Smooth muscle cell (in vitro differentiated cells): Measurements from ENCODE around the gene MYRIP. TPM values are rescaled to one million over a fixed set of nuclear protein-coding genes. Genes with fewer than 3 reads are reported as not detected.

ENCODE experiments used
- DNase-seq: peaks from one replicate; lab custom pipeline; 2025; ENCODE audit not compliant: unreplicated experiment; lab: John Stamatoyannopoulos, UW
- H2AFZ ChIP-seq: fragments of 200-600 bp; sonication (generic); 2 replicates; pipeline ENCODE4 v1.6.0; 2016; ENCODE audit warnings: antibody characterized with exemption, low read depth, mild to moderate bottlenecking
- H3F3A ChIP-seq: fragments of 200-600 bp; sonication (generic); 2 replicates; pipeline ENCODE4 v1.6.0; 2017; ENCODE audit warnings: antibody characterized with exemption, low read depth
- H3K27ac ChIP-seq: fragments of 200-600 bp; sonication (generic); 2 replicates; pipeline ENCODE4 v1.5.1; 2016; ENCODE audit warnings: low read depth, mild to moderate bottlenecking
- H3K27me3 ChIP-seq: fragments of 200-600 bp; sonication (generic); 2 replicates; pipeline ENCODE4 v1.6.1; 2016; ENCODE audit warnings: low read depth, mild to moderate bottlenecking
- H3K36me3 ChIP-seq: fragments of 200-600 bp; sonication (generic); 2 replicates; pipeline ENCODE4 v1.5.1; 2016; ENCODE audit warnings: low read depth
- H3K4me1 ChIP-seq: fragments of 200-600 bp; sonication (generic); 2 replicates; pipeline ENCODE4 v1.5.1; 2016; ENCODE audit warnings: low read depth
- H3K4me2 ChIP-seq: fragments of 200-600 bp; sonication (generic); 2 replicates; pipeline ENCODE4 v1.6.0; 2016; ENCODE audit warnings: mild to moderate bottlenecking
- H3K4me3 ChIP-seq: fragments of 200-600 bp; sonication (generic); 2 replicates; pipeline ENCODE4 v1.5.1; 2016; ENCODE audit warnings: mild to moderate bottlenecking
- H3K79me2 ChIP-seq: fragments of 200-600 bp; sonication (generic); 2 replicates; pipeline ENCODE4 v1.6.0; 2016; ENCODE audit warnings: low read depth, mild to moderate bottlenecking
- H3K9ac ChIP-seq: fragments of 200-600 bp; sonication (generic); 2 replicates; pipeline ENCODE4 v1.6.0; 2016; ENCODE audit warnings: low read depth
- H3K9me3 ChIP-seq: fragments of 200-600 bp; sonication (generic); replicated peaks from 2 replicates; pipeline ENCODE4 v1.5.1; 2016; ENCODE audit warnings: low read depth
- H4K20me1 ChIP-seq: fragments of 200-600 bp; sonication (generic); 2 replicates; pipeline ENCODE4 v1.6.0; 2016; ENCODE audit warnings: low read depth
- WGBS: methylation state at CpG from one replicate; pipeline ENCODE4 v1.1.7; 2016; ENCODE audit warnings: low lambda C conversion rate; 5-methylcytosine and 5-hydroxymethylcytosine counted together
- polyA plus RNA-seq: library from polyadenylated mRNA; unstranded; fragments of >200 nt; fragmentation: Nextera tagmentation; extraction: Ambion mirVana; gene quantifications from 2 replicates; pipeline ENCODE4 v1.2.1, GENCODE V29; 2016
- total RNA-seq: library from RNA; depleted of rRNA; stranded (reverse); fragments of >200 nt; gene quantifications from 2 replicates; pipeline ENCODE4 v1.2.3, GENCODE V29; 2014
- TF ChIP-seq, protein P1 (sequence below): fragments of 200-600 bp; sonication (generic); IDR thresholded peaks from 2 replicates; pipeline ENCODE4 v1.5.1; 2017; ENCODE audit warnings: borderline replicate concordance, mild to moderate bottlenecking, antibody characterized with exemption; ENCODE audit not compliant: insufficient read depth, poor library complexity, severe bottlenecking

The MYRIP gene
- total and polyA plus RNA-seq, 2 experiments from 2014 or later, result not detected

- no peak for DNase-seq
- H3K36me3 ChIP-seq, result no peaks in the 10 kb centered on the region
- H3K9me3 ChIP-seq, result no peaks in the 10 kb centered on the region
- TF ChIP-seq, protein P1, sequence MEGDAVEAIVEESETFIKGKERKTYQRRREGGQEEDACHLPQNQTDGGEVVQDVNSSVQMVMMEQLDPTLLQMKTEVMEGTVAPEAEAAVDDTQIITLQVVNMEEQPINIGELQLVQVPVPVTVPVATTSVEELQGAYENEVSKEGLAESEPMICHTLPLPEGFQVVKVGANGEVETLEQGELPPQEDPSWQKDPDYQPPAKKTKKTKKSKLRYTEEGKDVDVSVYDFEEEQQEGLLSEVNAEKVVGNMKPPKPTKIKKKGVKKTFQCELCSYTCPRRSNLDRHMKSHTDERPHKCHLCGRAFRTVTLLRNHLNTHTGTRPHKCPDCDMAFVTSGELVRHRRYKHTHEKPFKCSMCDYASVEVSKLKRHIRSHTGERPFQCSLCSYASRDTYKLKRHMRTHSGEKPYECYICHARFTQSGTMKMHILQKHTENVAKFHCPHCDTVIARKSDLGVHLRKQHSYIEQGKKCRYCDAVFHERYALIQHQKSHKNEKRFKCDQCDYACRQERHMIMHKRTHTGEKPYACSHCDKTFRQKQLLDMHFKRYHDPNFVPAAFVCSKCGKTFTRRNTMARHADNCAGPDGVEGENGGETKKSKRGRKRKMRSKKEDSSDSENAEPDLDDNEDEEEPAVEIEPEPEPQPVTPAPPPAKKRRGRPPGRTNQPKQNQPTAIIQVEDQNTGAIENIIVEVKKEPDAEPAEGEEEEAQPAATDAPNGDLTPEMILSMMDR, result no peak
- WGBS, result 91% methylated on average over 4 of the region's 4 CpGs
- peaks cover 8% of the 10 kb centered on the region for H3K27me3 ChIP-seq
- H4K20me1 ChIP-seq, result no peaks in the 10 kb centered on the region
- H3K4me3 ChIP-seq, result no peak overlapping the region
- H2AFZ ChIP-seq, result no peak overlapping the region
- H3K4me1 ChIP-seq, result no peaks in the 10 kb centered on the region
- no peak overlapping the region for H3K27ac ChIP-seq
- H3K4me2 ChIP-seq, result no peak overlapping the region
- H3K79me2 ChIP-seq, result no peaks in the 10 kb centered on the region
- H3K9ac ChIP-seq, result no peak overlapping the region
- H3F3A ChIP-seq, result no peaks in the 10 kb centered on the region
These were observed 414.4 kb downstream of the MYRIP start for GRCh38 chr3:40223856-40224255.

DNA sequence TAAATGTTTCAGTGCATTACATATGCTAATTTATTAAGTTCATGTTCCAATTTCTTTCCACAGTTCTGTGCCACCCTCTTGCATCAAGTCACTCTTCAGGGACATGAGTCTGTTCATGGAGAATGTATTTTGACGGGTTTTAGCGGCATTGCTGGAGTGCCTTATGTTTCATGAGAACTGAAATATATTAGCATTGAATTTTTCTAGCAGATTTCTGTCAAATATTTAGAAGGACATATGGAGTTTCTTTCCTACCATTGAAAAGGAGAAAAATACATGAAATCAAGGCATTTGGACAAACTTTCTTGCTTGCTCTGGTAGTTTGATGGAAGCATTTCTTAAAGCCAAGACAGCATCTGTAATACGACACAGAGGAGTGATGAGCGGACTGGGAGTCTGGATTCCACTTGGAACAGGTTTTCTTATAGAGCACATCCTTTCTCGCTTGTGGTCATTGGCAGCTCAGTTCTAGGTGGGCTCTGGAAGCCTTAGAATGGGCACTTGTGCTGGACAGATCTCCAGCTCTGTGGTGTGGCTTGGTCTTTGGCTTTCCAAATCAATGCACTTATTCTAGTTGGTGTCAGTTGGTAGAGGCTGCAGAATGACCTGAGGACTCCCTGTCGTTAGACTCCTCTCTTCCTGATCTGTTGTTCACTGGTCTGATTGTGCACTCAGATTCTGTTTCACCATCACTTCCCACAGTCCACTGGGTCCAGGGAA lies 415.5 kb downstream of the MYRIP start:
- DNase-seq, result no peak
- TF ChIP-seq, protein P1, result no peak
- Histone ChIP-seq H3K9me3 (no peaks in the 10 kb centered on the region), H4K20me1 (no peaks in the 10 kb centered on the region), H3K79me2 (no peaks in the 10 kb centered on the region), H3K9ac (no peak overlapping the region), H3K4me3 (no peak overlapping the region), H3K27me3 (peaks cover 8% of the 10 kb centered on the region), H3K27ac (no peak overlapping the region), H2AFZ (no peak overlapping the region), H3F3A (no peaks in the 10 kb centered on the region), H3K4me1 (no peaks in the 10 kb centered on the region), H3K36me3 (no peaks in the 10 kb centered on the region), H3K4me2 (no peak overlapping the region)
- WGBS, result 94% methylated on average over 6 of the region's 6 CpGs

DNA sequence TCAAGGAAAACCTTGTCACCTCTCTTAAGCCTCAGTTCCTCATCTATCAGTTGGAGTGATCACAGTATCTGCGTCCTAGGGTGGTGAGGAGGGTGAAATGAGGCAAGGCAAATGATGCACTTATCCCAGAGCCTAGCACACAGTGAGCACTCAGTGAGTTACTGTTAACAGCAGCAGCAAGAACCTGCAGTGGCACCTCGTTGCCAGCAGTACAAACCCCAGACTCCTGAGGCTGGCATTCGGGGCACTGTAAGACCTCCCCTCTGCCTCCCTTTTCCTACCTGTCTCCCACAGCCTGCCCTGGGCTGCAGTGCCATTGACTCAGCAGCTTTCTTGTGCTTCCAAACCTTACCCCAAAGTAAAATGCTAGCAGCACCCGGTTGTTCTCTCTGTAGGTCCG lies 417.2 kb downstream of the MYRIP start:
- H3K4me3 ChIP-seq, result no peak overlapping the region
- H3F3A ChIP-seq, result no peaks in the 10 kb centered on the region
- H3K27ac ChIP-seq, result no peak overlapping the region
- no peaks in the 10 kb centered on the region for H3K79me2 ChIP-seq
- H3K36me3 ChIP-seq, result no peaks in the 10 kb centered on the region
- no peaks in the 10 kb centered on the region for H3K9me3 ChIP-seq
- H3K9ac ChIP-seq, result no peak overlapping the region
- DNase-seq, result no peak
- TF ChIP-seq, protein P1, result no peak
- no peak overlapping the region for H3K4me2 ChIP-seq
- no peaks in the 10 kb centered on the region for H3K4me1 ChIP-seq
- no peak overlapping the region for H2AFZ ChIP-seq
- H4K20me1 ChIP-seq, result no peaks in the 10 kb centered on the region
- H3K27me3 ChIP-seq, result peaks cover 8% of the 10 kb centered on the region
- 89% methylated on average over 5 of the region's 5 CpGs for WGBS

DNA sequence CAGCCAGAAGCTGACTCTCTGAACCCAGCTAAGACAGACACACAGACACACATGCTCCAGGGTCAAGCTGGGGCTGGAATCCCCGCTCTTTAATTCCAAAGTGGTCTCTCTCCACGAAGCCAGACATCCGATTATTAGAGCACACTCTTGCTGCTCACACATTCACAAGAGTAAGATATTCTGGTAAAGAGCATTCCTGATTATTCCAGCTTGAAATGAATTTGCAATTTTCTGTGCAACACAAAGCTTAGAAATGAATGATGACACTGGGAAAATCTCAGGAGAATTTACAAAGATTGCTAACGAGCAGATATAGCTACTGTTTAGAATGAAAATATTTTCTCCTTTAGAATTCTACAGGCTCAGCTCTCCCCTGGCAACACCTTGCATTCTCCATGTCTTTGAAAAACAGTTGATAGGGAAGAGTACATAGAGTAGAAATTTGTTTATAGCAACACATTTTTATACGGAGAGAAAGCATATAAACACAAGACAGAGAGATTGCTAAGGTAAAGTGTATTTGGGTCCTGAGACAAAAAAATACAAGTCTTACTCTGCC lies 419.5 kb downstream of the MYRIP start:
- no peak overlapping the region for H3K4me3 ChIP-seq
- H2AFZ ChIP-seq, result no peak overlapping the region
- no peak overlapping the region for H3K9ac ChIP-seq
- no peak overlapping the region for H3K4me2 ChIP-seq
- 89% methylated on average over 5 of the region's 5 CpGs for WGBS
- H3K79me2 ChIP-seq, result no peaks in the 10 kb centered on the region
- DNase-seq, result no peak
- H3K9me3 ChIP-seq, result no peaks in the 10 kb centered on the region
- H4K20me1 ChIP-seq, result no peaks in the 10 kb centered on the region
- H3K27me3 ChIP-seq, result peaks cover 8% of the 10 kb centered on the region
- H3K4me1 ChIP-seq, result no peaks in the 10 kb centered on the region
- H3K36me3 ChIP-seq, result no peaks in the 10 kb centered on the region
- no peak overlapping the region for H3K27ac ChIP-seq
- H3F3A ChIP-seq, result no peaks in the 10 kb centered on the region
- TF ChIP-seq, protein P1, result no peak
